Fibroblast of skin of left quadriceps (primary cell): ENCODE results near the gene HNRNPR.
A peak's percentile ranks its signal among the peaks of the same experiment; 100 is the strongest.
"Not testable (repeated sequence)": the region's sequence is repeated elsewhere in the genome, so short reads cannot be mapped to it uniquely, and the experiment has no call there.

Experiments
- DNase-seq, 2 experiments: peaks; one replicate each; pipeline ENCODE4 v3.0.0-alpha.2; 2013; ENCODE audit warnings: low read depth in 2 of 2

HNRNPR gene

DNA sequence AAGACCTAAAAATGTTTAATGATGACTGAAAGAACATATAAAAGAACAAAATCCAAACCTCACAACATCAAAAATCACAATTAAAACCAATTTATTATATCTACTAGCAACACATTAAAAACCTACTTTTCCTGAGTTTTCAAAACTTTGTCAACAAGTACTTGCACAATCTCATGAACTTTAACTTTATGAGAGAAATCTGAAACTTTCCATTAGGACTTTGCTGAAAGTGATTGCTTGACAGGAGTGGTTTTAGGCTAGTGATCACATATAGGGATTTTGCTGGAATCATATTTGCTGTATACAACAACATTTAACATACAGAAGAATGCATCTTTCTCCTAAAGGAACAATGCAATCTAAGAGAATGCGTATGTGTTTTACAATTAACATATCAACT is 13.2 kb downstream of the HNRNPR start:
- DNase-seq = no peak

- no peak for DNase-seq
Measured at GRCh38 chr1:23325393-23325792, 18.7 kb downstream of the HNRNPR start.

DNA sequence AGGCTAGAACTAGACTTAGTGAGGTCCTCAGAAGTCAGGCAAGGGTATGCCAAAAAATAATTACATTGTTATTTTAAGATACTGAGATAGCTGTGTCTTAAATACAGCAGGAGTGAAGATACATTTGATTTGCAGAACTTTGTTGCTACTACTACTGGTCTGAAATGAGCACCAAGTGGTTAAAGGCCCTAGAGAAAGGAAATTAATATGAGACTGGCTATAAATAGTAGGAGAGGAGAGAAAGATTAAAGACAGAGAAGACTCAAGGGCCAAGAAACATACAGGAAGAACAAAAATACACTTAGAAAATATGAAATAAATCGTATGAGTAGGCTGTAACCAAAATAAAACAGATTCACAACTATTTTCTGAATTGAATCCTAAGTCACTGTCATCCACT is 21.3 kb downstream of the HNRNPR start:
- no peak for DNase-seq

DNA sequence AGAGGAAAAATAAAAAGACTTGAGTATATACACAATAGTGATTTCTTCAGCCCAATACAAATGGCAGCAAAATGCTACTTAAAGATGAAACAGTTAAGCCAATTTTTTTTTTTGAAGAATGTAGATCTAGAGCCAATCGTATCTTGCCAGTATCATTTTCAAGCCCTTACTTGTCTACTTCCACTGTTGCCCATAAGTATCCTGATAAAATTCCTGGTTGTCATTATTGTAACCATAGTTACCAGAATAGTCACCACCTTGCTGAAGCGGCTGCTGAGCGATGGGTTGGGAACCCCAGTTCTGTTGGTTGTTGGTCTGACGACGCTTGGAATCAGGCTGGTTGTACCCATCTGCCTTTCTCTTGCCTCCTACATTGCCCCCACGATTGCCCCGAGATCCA is 33.8 kb downstream of the HNRNPR start:
- not testable (repeated sequence) for DNase-seq

DNA sequence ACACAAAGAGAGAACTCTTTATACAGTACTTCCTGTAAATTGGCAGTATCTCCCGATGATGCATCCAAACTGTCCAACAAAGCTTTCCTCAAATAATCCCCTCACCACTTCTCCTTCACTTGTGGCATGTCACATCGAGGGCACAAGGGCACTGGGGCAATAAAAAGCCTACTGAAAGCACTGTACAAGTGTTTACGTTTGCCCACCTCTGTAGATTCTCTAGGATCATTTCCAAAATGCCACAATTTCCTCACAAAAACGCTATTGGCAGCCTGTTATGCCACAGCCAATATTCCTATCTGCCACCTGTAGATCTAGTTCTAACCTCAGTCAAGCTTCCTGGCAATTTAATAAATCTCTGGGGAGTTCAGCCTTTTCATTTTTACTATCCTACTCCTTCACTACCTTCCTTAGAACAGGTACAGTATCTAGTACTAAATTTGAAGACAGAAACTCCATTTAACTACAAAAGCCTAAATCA is 39.9 kb downstream of the HNRNPR start:
- DNase-seq = no peak

DNA sequence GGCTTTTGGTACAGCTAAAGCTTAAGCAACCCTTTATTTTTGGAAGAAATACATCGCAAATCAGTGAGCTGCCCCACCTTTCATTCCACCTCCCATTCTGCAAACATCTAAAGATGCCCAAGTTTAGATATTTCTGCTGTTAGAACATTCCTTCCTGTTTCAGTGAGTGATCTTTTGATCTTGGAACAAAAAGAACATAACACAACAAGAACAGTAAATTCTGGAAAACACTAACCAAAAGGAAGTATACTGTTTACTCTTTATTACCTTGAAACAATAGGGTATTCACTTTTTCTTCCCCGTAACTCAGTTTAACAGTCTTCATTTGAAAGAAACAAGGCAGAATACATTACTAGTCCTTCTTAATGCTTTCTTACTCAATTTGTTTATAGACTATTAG is 40.6 kb downstream of the HNRNPR start:
- DNase-seq = no peak

GRCh38 chr1:23296931-23297330 is 47.2 kb downstream of the HNRNPR start:
- no peak for DNase-seq

DNA sequence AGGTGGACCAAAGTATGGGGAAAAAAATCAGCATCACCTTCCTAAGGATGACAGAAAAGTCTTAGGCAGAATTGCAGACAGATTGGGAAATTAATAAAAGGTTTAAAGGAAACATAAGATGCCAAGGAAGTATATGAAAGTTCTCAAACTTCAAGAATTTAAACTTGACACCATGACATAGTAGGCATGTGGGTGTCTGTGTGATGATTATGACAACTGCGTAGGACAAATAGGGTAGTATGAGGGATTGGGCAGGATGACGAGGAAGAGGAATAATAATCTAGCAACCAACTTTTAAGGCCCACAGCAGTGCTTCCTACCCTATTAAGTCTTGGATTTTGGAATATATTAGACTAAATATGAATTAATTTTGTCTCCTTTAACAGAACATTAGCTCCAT is 52.4 kb downstream of the HNRNPR start:
- DNase-seq = no peak

DNA sequence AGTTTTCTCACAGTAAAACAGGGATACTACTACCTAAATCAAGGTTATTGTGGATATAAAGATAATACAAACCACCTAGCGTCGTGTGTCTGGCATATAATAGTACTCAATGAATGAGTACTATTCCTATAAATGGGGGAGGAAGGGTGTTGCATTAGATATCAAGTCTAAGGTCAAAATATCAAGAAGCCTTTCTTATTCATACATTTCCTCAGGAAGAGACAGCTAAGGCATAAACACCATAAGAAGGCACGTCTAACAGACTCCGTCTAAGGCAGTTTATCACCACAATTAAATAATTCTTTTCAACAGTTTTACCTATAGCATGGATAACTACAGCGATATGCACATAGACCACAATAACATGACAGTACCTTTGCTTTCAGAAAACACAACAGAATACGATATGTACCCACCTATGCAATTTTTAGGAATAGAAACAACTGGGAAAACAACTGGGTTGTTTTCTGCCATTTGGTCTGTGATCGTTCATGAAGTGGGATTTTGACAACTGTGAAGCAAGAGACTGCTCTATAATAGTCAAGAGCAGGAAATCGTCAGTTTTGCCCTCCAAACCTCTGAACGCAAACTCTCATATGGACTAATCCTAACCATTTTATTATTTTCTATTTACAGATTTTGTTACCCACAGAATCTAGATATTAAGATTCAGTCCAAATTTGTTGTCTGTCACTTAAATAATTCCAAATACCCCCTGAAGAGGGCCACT is 53.1 kb downstream of the HNRNPR start:
- DNase-seq = no peak

DNA sequence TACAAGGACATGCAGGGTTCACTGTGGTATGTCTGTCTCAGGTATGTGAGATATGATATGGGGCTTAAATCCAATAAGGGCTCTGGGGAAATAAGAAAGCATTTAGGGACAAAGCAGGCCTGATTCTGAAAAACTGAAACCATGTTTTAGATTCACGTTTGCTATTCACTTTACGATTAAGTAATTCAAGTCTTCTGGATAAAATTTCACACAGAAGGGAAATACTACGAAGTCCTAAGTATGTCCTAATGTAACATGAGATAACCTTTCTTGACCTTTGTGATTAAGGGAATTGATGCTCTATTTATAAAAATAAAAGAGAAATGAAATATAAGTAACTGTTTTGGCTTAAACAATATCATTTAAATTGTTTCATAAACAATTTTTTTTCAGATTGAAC is 55.4 kb downstream of the HNRNPR start:
- no peak for DNase-seq

DNA sequence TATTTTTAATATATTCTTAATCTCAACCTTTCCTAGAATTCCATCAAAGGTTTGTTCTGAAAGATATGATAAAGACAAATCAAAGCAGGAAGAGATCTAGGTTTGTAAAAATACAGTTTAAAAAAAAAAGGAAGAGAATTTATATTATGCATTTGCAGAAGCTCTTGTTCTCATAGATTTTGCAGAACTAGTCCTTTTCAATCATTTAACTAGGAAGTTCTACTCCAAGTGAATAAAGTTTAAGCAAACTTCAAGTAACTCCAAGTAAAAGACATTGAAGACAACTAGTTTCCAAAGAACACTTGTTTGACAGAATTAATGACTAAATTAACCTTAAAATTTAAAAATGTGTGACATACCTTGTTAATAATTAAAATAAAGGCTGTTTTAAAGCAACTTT is 55.9 kb downstream of the HNRNPR start:
- DNase-seq = no peak

DNA sequence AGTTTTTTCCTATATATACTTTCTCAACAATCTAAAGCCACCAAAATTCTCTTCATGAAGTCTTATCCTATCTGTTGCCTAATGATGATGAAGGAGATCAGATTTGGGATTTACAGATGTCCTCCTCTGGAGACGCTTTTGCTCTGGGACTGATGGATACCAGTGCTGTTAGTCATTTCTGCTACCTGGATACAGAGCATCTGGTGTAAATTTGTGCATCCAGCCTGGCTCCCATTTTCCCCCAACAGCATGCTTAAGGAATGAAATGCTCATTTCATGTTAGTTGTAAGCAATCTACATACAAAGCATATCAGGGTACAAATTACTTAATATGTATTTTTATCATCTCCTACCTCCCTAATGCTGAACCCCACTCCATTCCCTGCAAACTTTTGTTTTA is 57.7 kb downstream of the HNRNPR start:
- peak; percentile 13 to 16 for DNase-seq

- DNase-seq = peak; percentile 57 to 59
Measured at GRCh38 chr1:23283667-23284602, 60.1 kb downstream of the HNRNPR start.

DNA sequence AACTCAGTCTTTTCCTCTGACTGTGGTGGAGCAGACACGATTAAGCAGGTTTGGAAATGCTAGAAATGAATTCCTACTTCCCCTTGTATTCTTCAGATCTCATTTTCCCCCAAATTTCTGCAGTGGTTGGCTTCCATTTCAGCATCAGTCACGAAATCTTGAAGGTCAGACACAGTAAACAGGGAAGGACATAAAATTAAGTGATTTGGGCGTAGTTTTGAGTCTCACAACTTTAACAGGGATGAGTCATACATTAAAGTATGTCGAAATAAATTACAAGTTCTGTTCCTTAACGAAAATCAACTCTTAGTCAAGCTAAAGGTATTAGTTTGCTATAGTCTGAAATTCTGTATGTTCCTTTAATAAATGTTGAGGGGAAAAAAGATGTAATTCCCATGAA is 61.1 kb downstream of the HNRNPR start:
- peak; percentile 62 to 70 for DNase-seq

- no peak for DNase-seq
Measured at GRCh38 chr1:23278717-23279116, 65.4 kb downstream of the HNRNPR start.

DNA sequence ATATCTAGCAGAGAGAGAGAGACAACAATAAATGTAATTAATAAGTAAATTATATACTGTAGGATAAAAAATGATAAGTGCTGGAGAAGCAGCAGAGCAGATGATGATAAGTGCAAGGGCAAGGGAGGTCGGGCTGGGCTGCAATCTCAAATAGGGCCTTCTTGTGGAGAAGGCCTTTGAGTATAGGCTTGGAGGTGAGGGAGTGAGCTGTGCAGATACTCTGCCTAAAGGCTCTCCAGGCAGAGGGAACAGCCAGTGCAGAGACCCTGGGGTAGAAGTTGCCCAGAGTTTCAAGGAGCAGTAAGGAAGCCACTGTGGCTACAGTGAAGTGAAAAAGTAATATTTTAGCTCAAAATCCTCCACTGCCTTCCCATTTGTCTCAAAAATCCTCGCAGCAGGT is 67.6 kb downstream of the HNRNPR start:
- DNase-seq = no peak

DNA sequence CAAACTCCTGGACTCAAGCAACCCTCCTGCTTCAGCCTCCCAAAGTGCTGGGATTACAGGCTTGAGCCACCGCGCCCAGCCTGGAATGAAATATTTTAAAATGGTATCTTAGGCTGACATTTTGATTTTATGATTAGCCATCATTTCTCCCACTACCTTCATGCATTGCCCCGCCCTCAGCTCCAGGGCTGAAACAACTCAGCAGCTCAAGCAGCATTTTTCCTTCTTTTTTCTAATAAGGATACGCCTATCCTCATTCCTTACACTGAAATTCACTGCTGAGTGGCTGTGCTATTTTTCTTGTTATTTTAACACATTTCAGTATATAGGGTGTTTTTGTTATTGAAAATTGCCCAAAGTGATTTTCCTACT is 70.0 kb downstream of the HNRNPR start:
- DNase-seq = no peak

DNA sequence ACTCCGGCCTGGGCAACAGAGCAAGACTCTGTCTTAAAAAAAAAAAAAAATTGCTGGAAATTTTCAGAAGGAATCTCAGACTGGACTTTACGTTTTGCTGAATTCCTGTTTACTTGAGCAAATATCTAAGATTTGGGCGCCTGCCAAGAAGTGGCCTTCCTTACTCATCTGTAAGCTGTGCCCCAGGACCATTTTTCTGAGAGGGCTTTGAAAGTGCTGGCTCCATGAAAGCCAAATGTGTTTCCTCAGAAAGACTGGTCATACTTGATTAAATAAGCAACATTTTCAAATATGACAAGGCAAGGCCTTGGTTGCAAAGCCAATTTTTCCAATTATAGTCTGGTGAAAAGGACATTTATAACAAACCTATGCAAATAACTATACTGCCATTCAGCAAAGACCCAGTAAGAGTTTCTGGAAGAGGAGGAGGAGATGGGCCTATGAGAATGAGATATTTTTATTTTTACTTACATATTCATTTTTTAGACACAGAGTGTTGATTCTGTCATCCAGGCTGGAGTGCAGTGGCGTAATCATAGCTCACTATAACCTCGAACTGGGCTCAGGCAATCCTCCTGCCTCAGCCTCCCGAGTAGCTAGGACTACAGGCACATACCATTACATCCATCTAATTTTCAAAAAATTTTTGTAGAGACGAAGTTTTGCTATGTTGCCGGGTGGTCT is 70.5 kb downstream of the HNRNPR start:
- DNase-seq = peak; percentile 35 to 50

- no peak for DNase-seq
Measured at GRCh38 chr1:23263380-23263887, 80.7 kb downstream of the HNRNPR start.

DNA sequence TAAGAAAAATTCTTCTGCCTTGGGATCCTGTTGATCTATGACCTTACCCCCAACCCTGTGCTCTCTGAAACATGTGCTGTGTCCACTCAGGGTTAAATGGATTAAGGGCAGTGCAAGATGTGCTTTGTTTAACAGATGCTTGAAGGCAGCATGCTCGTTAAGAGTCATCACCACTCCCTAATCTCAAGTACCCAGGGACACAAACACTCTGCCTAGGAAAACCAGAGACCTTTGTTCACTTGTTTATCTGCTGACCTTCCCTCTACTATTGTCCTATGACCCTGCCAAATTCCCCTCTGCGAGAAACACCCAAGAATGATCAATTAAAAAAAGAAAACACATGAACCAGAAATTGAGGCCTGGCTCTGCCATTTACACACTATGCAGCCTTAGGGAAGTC is 86.0 kb downstream of the HNRNPR start:
- not testable (repeated sequence) for DNase-seq

- DNase-seq = not testable (repeated sequence)
Measured at GRCh38 chr1:23257371-23257770, 86.7 kb downstream of the HNRNPR start.
